ENCODE measurements around the gene ADCYAP1R1. TPM values are rescaled to one million over a fixed set of nuclear protein-coding genes. Genes with fewer than 3 reads are reported as not detected.

The ADCYAP1R1 gene
- total RNA-seq, 1 donor from 2014 or later, result 7.8 TPM

DNA sequence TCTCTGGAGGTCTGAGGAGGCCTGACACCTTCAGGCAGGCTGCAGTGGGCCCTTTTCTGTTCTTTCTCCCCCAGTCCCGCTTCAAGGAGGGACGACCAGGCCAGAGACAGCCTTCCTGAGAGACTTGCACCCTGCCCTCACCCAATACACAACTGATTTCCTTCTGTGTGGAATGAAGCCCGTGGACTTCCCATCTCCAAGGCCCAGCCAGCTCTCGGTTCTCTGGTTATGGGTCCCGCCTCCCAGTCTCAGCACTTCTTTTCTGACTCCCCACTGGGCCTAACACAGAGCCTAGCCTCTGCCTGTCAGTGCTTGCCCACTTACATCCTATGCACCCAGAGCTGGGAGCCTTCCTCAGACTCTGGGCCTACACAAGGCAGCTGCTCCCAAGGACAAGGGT is 24.1 kb upstream of the ADCYAP1R1 start:
- Histone ChIP-seq H3K4me3 (no peak overlapping the region), H3K36me3 (no peaks in the 10 kb centered on the region), H3K4me1 (no peaks in the 10 kb centered on the region), H3K9me3 (no peaks in the 10 kb centered on the region), H3K27ac (no peak overlapping the region), H3K27me3 (no peaks in the 10 kb centered on the region)
- DNase-seq (ENCODE audit: low spot score in 2 of 2), result no peak
- intact Hi-C loops (cut with DNase I), result no loop called here
- TF ChIP-seq, protein P1, sequence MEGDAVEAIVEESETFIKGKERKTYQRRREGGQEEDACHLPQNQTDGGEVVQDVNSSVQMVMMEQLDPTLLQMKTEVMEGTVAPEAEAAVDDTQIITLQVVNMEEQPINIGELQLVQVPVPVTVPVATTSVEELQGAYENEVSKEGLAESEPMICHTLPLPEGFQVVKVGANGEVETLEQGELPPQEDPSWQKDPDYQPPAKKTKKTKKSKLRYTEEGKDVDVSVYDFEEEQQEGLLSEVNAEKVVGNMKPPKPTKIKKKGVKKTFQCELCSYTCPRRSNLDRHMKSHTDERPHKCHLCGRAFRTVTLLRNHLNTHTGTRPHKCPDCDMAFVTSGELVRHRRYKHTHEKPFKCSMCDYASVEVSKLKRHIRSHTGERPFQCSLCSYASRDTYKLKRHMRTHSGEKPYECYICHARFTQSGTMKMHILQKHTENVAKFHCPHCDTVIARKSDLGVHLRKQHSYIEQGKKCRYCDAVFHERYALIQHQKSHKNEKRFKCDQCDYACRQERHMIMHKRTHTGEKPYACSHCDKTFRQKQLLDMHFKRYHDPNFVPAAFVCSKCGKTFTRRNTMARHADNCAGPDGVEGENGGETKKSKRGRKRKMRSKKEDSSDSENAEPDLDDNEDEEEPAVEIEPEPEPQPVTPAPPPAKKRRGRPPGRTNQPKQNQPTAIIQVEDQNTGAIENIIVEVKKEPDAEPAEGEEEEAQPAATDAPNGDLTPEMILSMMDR (IDR thresholded peaks at IDR 0.05), result no peak

DNA sequence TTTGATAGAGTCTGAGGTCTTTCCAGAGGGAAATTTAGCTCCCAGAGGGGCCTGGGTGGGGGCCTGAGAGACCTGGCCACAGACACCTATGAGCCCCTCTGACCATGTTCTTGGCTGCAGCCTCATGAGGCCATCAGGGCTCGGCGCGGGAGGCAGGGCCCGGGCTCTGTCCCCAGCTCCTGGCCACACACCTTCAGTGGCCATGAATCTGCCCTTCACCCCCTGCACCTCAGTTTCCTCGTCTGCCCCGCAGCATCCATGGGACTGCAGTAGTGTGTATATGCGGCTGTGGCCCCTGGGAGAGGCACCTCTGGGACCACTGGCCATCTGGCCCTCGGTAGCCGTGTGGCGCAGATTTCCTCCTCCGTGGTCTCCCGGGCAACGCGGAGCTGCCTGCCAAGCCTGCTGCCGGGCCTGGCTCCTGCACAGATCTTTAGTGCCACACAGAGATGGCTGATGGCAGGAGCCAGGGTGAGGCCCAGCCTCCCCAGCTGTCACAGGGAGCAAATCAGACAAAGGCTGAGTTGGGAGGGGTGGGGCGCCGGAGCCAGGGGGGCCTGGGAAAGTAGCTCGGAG is 23.6 kb upstream of the ADCYAP1R1 start:
- no peak overlapping the region for H3K4me3 ChIP-seq
- no peaks in the 10 kb centered on the region for H3K4me1 ChIP-seq
- H3K36me3 ChIP-seq, result no peaks in the 10 kb centered on the region
- intact Hi-C loops (cut with DNase I), result no loop called here
- TF ChIP-seq, protein P1 (IDR thresholded peaks at IDR 0.05), result no peak
- no peak overlapping the region for H3K27ac ChIP-seq
- no peaks in the 10 kb centered on the region for H3K27me3 ChIP-seq
- DNase-seq (ENCODE audit: low spot score in 2 of 2), result no peak
- no peaks in the 10 kb centered on the region for H3K9me3 ChIP-seq

DNA sequence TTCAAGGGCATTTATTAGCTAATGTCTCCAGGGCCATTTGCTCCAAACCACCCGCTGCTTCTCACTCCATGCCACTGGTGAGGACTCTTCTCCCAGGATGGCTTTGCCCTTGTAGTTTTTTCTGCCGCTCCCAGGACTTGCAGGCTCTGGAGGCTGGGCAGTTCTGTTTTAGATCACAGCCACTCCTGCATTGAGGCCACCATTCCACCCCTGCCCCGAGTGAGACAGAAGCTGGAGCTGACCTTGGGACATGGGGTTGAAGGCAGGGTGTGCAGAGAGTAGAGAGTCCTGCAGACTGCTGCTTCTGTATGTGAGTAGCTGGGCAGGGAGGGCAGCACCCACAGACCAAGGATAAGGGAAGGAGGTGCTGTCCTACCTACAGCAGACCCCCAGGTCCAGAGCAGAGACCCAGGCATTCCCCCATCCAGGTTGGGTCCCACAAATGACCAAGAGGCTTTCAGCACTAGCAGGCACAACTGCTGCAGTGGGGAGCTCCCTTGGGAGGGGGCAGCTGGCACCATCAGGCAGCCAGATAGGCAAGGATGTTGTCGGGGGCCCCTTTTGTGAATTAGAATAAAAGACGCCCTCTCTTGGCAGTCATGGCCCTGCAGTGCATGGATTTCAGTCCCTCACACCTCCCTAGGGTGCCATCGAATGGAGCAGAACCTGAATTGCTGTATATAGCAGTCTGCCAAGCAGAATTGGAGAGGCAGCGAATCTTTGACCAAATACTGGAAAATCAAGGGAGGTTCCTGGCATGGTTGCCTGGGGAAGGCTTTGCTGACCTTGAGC is 22.7 kb upstream of the ADCYAP1R1 start:
- no peaks in the 10 kb centered on the region for H3K27me3 ChIP-seq
- intact Hi-C loops (cut with DNase I), result no loop called here
- TF ChIP-seq, protein P1 (IDR thresholded peaks at IDR 0.05), result no peak

DNA sequence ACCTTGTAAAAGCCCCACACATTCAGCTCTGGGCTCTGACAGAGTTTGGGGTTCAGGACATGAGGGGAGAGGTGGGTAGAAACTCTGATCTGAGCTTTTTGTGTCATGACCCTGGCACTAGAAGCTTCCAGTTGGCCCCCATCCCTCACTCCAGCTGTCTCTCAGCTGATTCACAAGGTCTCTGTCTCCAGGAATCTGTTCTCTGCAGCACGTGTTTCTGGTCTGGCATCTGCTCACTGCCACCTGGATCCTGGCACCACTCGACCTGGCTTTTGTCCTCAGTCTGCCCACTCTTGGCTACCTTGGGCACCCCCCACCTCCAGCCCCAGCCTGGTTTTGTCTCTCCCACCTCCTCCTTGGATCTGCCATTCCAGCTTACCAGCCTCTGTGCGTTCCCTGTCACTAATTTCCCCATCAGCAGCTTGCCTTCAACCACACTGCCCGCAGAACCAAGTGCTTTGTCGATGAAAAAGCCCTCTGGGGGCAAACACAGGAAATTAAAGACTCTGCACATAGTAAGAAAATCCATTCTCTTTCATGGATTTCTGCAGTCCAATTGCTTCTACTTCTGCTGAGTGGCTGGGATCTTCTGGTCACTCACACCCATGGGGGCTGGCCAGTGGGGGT is 18.3 kb upstream of the ADCYAP1R1 start:
- Histone ChIP-seq H3K4me3 (no peak overlapping the region), H3K9me3 (no peaks in the 10 kb centered on the region), H3K27ac (no peak overlapping the region), H3K27me3 (no peaks in the 10 kb centered on the region), H3K4me1 (no peaks in the 10 kb centered on the region), H3K36me3 (no peaks in the 10 kb centered on the region)
- no peak for DNase-seq (ENCODE audit: low spot score in 2 of 2)
- TF ChIP-seq, protein P1 (IDR thresholded peaks at IDR 0.05), result no peak
- intact Hi-C loops (cut with DNase I), result no loop called here

More for the DNA sequence above, 22.7 kb upstream of the ADCYAP1R1 start:
- no peak for DNase-seq (ENCODE audit: low spot score in 2 of 2)
- no peaks in the 10 kb centered on the region for H3K36me3 ChIP-seq
- H3K4me1 ChIP-seq, result no peaks in the 10 kb centered on the region
- no peaks in the 10 kb centered on the region for H3K9me3 ChIP-seq
- no peak overlapping the region for H3K27ac ChIP-seq
- no peak overlapping the region for H3K4me3 ChIP-seq

DNA sequence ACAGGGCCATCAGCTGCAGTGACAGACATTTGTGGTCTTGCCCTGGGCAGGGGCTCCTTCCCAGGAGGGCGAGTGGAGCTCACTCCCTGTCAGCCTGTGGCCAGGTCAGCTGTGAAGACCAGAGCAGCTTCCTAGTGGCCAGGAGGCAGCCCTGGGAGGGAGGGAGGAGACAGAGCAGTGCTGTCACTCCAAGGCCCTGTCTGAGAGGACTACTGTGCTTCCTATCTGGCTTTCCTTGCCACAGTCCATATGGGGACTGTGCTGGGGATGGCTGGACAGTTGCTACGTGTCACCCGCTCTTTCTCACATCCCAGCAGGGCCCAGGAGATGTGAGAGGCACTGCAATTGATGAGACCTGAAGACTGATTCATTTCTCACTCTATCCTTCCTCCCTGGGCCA is 15.2 kb upstream of the ADCYAP1R1 start:
- no peak overlapping the region for H3K4me3 ChIP-seq
- H3K9me3 ChIP-seq, result no peaks in the 10 kb centered on the region
- H3K27ac ChIP-seq, result no peak overlapping the region
- no peaks in the 10 kb centered on the region for H3K4me1 ChIP-seq
- no peaks in the 10 kb centered on the region for H3K27me3 ChIP-seq
- no peaks in the 10 kb centered on the region for H3K36me3 ChIP-seq
- intact Hi-C loops (cut with DNase I), result no loop called here
- no peak for DNase-seq (ENCODE audit: low spot score in 2 of 2)
- TF ChIP-seq, protein P1 (IDR thresholded peaks at IDR 0.05), result no peak

Data from ascending aorta (tissue), 2 donors.